ENCODE results near the gene NYNRIN.

GRCh38 chr14:24399999-24400718 is 1.4 kb downstream of the NYNRIN start:
- no peak for TF ChIP-seq POLR2AphosphoS5 (IDR thresholded peaks at IDR 0.05)
- TF ChIP-seq CTCF (IDR thresholded peaks at IDR 0.05; ENCODE audit: poor library complexity, severe bottlenecking) = no peak
- TF ChIP-seq REST (IDR thresholded peaks at IDR 0.05; ENCODE audit: borderline replicate concordance) = no peak

All from neural cell (in vitro differentiated cells).